HCT116 (cell line): ENCODE data around the gene PPP1R1A. TPM values are rescaled to one million over a fixed set of nuclear protein-coding genes. Genes with fewer than 3 reads are reported as not detected.

Experiments used
- ATAC-seq: fragments of 200-7000 bp; cut with Tn5 transposase; 2 replicates; pipeline ENCODE4 v1.9.1; 2020; ENCODE audit warnings: mild to moderate bottlenecking, moderate library complexity
- BruUV-seq: library from RNA; stranded (reverse); fragments of 400-500 nt; replicated peaks from 2 replicates; lab custom pipeline; 2021; lab: Mats Ljungman, UMichigan
- CTCF ChIA-PET: fragments of 300-600 bp; sonication (Branson Sonifier 250); formaldehyde crosslinking; loops from one replicate; lab custom pipeline; 2021; ENCODE audit warnings: antibody characterized with exemption; lab: Charles Lee
- POLR2A ChIA-PET: fragments of 300-600, 350-600 bp; sonication (Branson Sonifier 250); formaldehyde crosslinking; loops from one replicate; lab custom pipeline; 2021; ENCODE audit warnings: antibody characterized with exemption; lab: Charles Lee
- RAD21 ChIA-PET, 2 experiments: fragments of 300-600 bp; sonication (Branson Sonifier 250); formaldehyde crosslinking; loops; one replicate each; lab custom pipeline; 2023; ENCODE audit warnings: low total read pairs in 2 of 2; ENCODE audit not compliant: uncharacterized antibody in 2 of 2, unreplicated experiment in 2 of 2, low non-redundant PET in 1 of 2; lab: Charles Lee
- DNase-seq: peaks from one replicate; pipeline ENCODE4 v3.0.0-alpha.2; 2010; ENCODE audit warnings: low read depth, low spot score
- H2AFZ ChIP-seq: fragments of 200-600 bp; shearing (Covaris generic), sonication (generic); 2 replicates; pipeline ENCODE4 v1.6.1; 2017; ENCODE audit warnings: low read depth, mixed run types, mixed read lengths, antibody characterized with exemption, low read length; ENCODE audit not compliant: poor library complexity, severe bottlenecking
- H3K27ac ChIP-seq: 2 replicates; pipeline ENCODE4 v1.5.1; 2012; ENCODE audit warnings: low read depth, low read length
- H3K27me3 ChIP-seq: fragments of 200-600 bp; sonication (generic); 2 replicates; pipeline ENCODE4 v1.6.1; 2016; ENCODE audit warnings: mixed run types, low read length, mixed read lengths; ENCODE audit not compliant: insufficient read depth
- H3K36me3 ChIP-seq, 2 experiments: fragments of 200-500 bp in 1 of 2; fragments of 200-600 bp in 1 of 2; sonication (Bioruptor generic) in 1 of 2; sonication (generic) in 1 of 2; 2 replicates each; pipeline versions ENCODE4 v1.5.1 to v1.6.1; 2014 to 2016; ENCODE audit warnings: low read length in 2 of 2, inconsistent platforms in 1 of 2, mixed read lengths in 1 of 2, mixed run types in 1 of 2; ENCODE audit not compliant: insufficient read depth in 2 of 2, control insufficient read depth in 1 of 2
- H3K4me1 ChIP-seq, 2 experiments: fragments of 200-600 bp in 1 of 2; sonication (generic) in 1 of 2; 2 replicates each; pipeline versions ENCODE4 v1.5.1 to v1.6.1; 2012 to 2017; ENCODE audit warnings: low read length in 2 of 2, inconsistent platforms in 1 of 2, mild to moderate bottlenecking in 1 of 2, mixed read lengths in 1 of 2, mixed run types in 1 of 2, moderate library complexity in 1 of 2; ENCODE audit not compliant: insufficient read depth in 2 of 2, control insufficient read depth in 1 of 2
- H3K4me2 ChIP-seq: fragments of 200-600 bp; sonication (generic); 2 replicates; pipeline ENCODE4 v1.6.1; 2017; ENCODE audit warnings: mixed run types, low read length, mixed read lengths
- H3K4me3 ChIP-seq, 2 experiments: fragments of 200-600 bp in 1 of 2; sonication (generic) in 1 of 2; replicated peaks in 1 of 2; 2 replicates each; pipeline ENCODE4 v1.5.1; 2011 to 2016; ENCODE audit warnings: low read length in 2 of 2, control low read depth in 1 of 2, low read depth in 1 of 2, mild to moderate bottlenecking in 1 of 2, mixed read lengths in 1 of 2, mixed run types in 1 of 2
- H3K79me2 ChIP-seq: fragments of 200-600 bp; sonication (generic); 2 replicates; pipeline ENCODE4 v1.6.1; 2017; ENCODE audit warnings: mild to moderate bottlenecking, mixed run types, low read length, moderate library complexity, mixed read lengths; ENCODE audit not compliant: insufficient read depth
- H3K9ac ChIP-seq: fragments of 200-600 bp; sonication (generic); 2 replicates; pipeline ENCODE4 v1.6.1; 2016; ENCODE audit warnings: low read length, mixed read lengths
- H3K9me2 ChIP-seq: fragments of 200-600 bp; sonication (generic), shearing (Covaris generic); 2 replicates; pipeline ENCODE4 v1.6.1; 2017; ENCODE audit warnings: mixed run types, mild to moderate bottlenecking, moderate library complexity; ENCODE audit not compliant: insufficient read depth
- H3K9me3 ChIP-seq, 2 experiments: fragments of 200-500 bp in 1 of 2; fragments of 200-600 bp in 1 of 2; sonication (Bioruptor generic) in 1 of 2; sonication (generic) in 1 of 2; 2 replicates each; pipeline ENCODE4 v1.6.1; 2014 to 2017; ENCODE audit warnings: low read length in 2 of 2, mixed read lengths in 2 of 2, inconsistent platforms in 1 of 2, low read depth in 1 of 2, mild to moderate bottlenecking in 1 of 2, mixed run types in 1 of 2, moderate library complexity in 1 of 2; ENCODE audit not compliant: control insufficient read depth in 1 of 2, insufficient read depth in 1 of 2
- H4K20me1 ChIP-seq: fragments of 200-600 bp; sonication (generic), shearing (Covaris generic); 2 replicates; pipeline ENCODE4 v1.6.1; 2017; ENCODE audit warnings: mixed run types, mild to moderate bottlenecking, moderate library complexity; ENCODE audit not compliant: insufficient read depth
- ATF3 ChIP-seq: IDR thresholded peaks from 2 replicates; pipeline ENCODE4 v1.6.1; 2012
- CBX3 ChIP-seq: IDR thresholded peaks from 2 replicates; pipeline ENCODE4 v1.6.1; 2012; ENCODE audit warnings: low read depth
- CEBPB ChIP-seq: IDR thresholded peaks from 2 replicates; pipeline ENCODE4 v1.6.1; 2012; ENCODE audit warnings: low read depth
- MAX ChIP-seq: IDR thresholded peaks from 2 replicates; pipeline ENCODE4 v1.6.1; 2012
- POLR2AphosphoS5 ChIP-seq: IDR thresholded peaks from 2 replicates; pipeline ENCODE4 v1.6.1; 2011; ENCODE audit warnings: mild to moderate bottlenecking, low read depth, low read length, moderate library complexity
- RAD21 ChIP-seq: IDR thresholded peaks from 2 replicates; pipeline ENCODE4 v1.6.1; 2012; ENCODE audit warnings: low read depth, mild to moderate bottlenecking
- REST ChIP-seq: IDR thresholded peaks from 2 replicates; pipeline ENCODE4 v1.6.1; 2012; ENCODE audit warnings: low read depth
- SIN3A ChIP-seq: IDR thresholded peaks from 2 replicates; pipeline ENCODE4 v1.6.1; 2012; ENCODE audit warnings: low read depth
- SP1 ChIP-seq: IDR thresholded peaks from 2 replicates; pipeline ENCODE4 v1.6.1; 2012; ENCODE audit warnings: low read depth
- SRF ChIP-seq: IDR thresholded peaks from 2 replicates; pipeline ENCODE4 v1.6.1; 2012; ENCODE audit warnings: low read depth
- YY1 ChIP-seq: IDR thresholded peaks from 2 replicates; pipeline ENCODE4 v1.6.1; 2011; ENCODE audit warnings: low read length, low read depth, moderate library complexity, mild to moderate bottlenecking; ENCODE audit not compliant: insufficient replicate concordance; ENCODE audit errors: extremely low read depth
- ZBTB33 ChIP-seq: IDR thresholded peaks from 2 replicates; pipeline ENCODE4 v1.6.1; 2011; ENCODE audit warnings: mild to moderate bottlenecking, low read length, moderate library complexity; ENCODE audit not compliant: insufficient replicate concordance; ENCODE audit errors: extremely low read depth
- ZFX ChIP-seq: fragments of 450-650 bp; IDR thresholded peaks from 2 replicates; pipeline ENCODE4 v1.6.1; 2017
- ZNF274 ChIP-seq: fragments of 200-500 bp; sonication (Bioruptor generic); IDR thresholded peaks from 2 replicates; pipeline ENCODE4 v1.6.1; 2014; ENCODE audit warnings: mild to moderate bottlenecking, low read depth, low read length, inconsistent platforms
- intact Hi-C: fragments of 100-400 bp; cut with micrococcal nuclease; formaldehyde crosslinking; loops from 2 replicates; pipeline ENCODE4 v1.10.0; 2022
- total RNA-seq: library from RNA; stranded (reverse); gene quantifications from one replicate; pipeline ENCODE4 v1.2.1, GENCODE V29; 2021; ENCODE audit not compliant: unreplicated experiment

Gene PPP1R1A
- total RNA-seq, 1 experiment from 2014 or later = 0.61 TPM

- Histone ChIP-seq H3K9me2 (no peaks in the 10 kb centered on the region), H3K9ac (no peak overlapping the region), H3K27me3 (peaks cover 53% of the 10 kb centered on the region), H2AFZ (no peak overlapping the region), H3K79me2 (no peaks in the 10 kb centered on the region), H3K4me1 (peaks cover 0 to 8% of the 10 kb centered on the region in 2 experiments; a peak in 1 of 4 replicates), H3K27ac (no peak overlapping the region), H4K20me1 (no peaks in the 10 kb centered on the region), H3K4me2 (no peak overlapping the region), H3K9me3 (no peaks in the 10 kb centered on the region), H3K4me3 (no peak overlapping the region), H3K36me3 (no peaks in the 10 kb centered on the region)
- no peak for DNase-seq
- POLR2A ChIA-PET = no interaction called here
- no peak for TF ChIP-seq SIN3A
- BruUV-seq = no TSS peak
- RAD21 ChIA-PET = no interaction called here
- intact Hi-C loops = no loop called here
- CTCF ChIA-PET = interaction anchor here (1.3 kb wide), 1 partner anchor 32 kb away, joined by 4 read pairs; no protein-coding TSS in a partner anchor
- no peak for ATAC-seq
These were observed 29.7 kb downstream of the PPP1R1A start for GRCh38 chr12:54558759-54559158.

GRCh38 chr12:54558311-54558710 lies 30.1 kb downstream of the PPP1R1A start:
- ChIA-PET RAD21 (no interaction called here), CTCF (interaction anchor here (1.3 kb wide), 1 partner anchor 31 kb away, joined by 4 read pairs; no protein-coding TSS in a partner anchor), POLR2A (no interaction called here)
- Histone ChIP-seq H2AFZ (no peak overlapping the region), H3K27ac (no peak overlapping the region), H3K4me1 (peaks cover 0 to 8% of the 10 kb centered on the region in 2 experiments; a peak in 1 of 4 replicates), H3K36me3 (no peaks in the 10 kb centered on the region), H3K9ac (no peak overlapping the region), H3K4me3 (no peak overlapping the region), H3K4me2 (no peak overlapping the region), H3K9me3 (no peaks in the 10 kb centered on the region), H4K20me1 (no peaks in the 10 kb centered on the region), H3K9me2 (no peaks in the 10 kb centered on the region), H3K79me2 (no peaks in the 10 kb centered on the region), H3K27me3 (peaks cover 56% of the 10 kb centered on the region)
- no peak for DNase-seq
- intact Hi-C loops = no loop called here
- ATAC-seq = no peak
- no TSS peak for BruUV-seq
- no peak for TF ChIP-seq SRF
- TF ChIP-seq CEBPB = no peak
- no peak for TF ChIP-seq SP1
- no peak for TF ChIP-seq SIN3A
- TF ChIP-seq POLR2AphosphoS5 = no peak
- no peak for TF ChIP-seq ZNF274
- no peak for TF ChIP-seq CBX3
- no peak for TF ChIP-seq ZBTB33
- TF ChIP-seq RAD21 = no peak
- TF ChIP-seq YY1 = no peak
- TF ChIP-seq ATF3 = no peak
- TF ChIP-seq REST = no peak
- TF ChIP-seq MAX = no peak
- no peak for TF ChIP-seq ZFX
